Heart left ventricle (tissue), 16 donors: Measurements from ENCODE around the gene RIPK4. TPM values are rescaled to one million over a fixed set of nuclear protein-coding genes. Genes with fewer than 3 reads are reported as not detected.

Experiments
- ATAC-seq, 4 donors: fragments of 200-7000 bp; cut with Tn5 transposase; one replicate each; pipeline ENCODE4 v1.9.1; 2020 to 2022; ENCODE audit warnings: moderate library complexity in 4 of 4, mild to moderate bottlenecking in 3 of 4, moderate number of reproducible peaks in 1 of 4
- DNase-seq, 5 donors: peaks; one replicate each; pipeline ENCODE4 v3.0.0-alpha.2; 2020
- H3K27ac ChIP-seq, 12 donors: fragments of 200-600 bp; sonication (generic) in 4 of 12; one replicate each; pipeline versions ENCODE4 v1.5.0 to v1.8.0; 2016 to 2022; ENCODE audit warnings: mild to moderate bottlenecking in 2 of 12
- H3K27me3 ChIP-seq, 9 donors: fragments of 200-600 bp; sonication (generic) in 2 of 9; one replicate each; pipeline versions ENCODE4 v1.5.1 to v1.8.0; 2016 to 2022; ENCODE audit warnings: mild to moderate bottlenecking in 3 of 9
- H3K36me3 ChIP-seq, 9 donors: fragments of 200-600 bp; sonication (generic) in 2 of 9; one replicate each; pipeline versions ENCODE4 v1.5.0 to v1.8.0; 2018 to 2022; ENCODE audit warnings: mild to moderate bottlenecking in 2 of 9
- H3K4me1 ChIP-seq, 12 donors: fragments of 200-600 bp; sonication (generic) in 4 of 12; one replicate each; pipeline versions ENCODE4 v1.5.0 to v1.8.0; 2016 to 2022; ENCODE audit warnings: mild to moderate bottlenecking in 3 of 12
- H3K4me3 ChIP-seq, 12 donors: fragments of 200-600 bp; sonication (generic) in 4 of 12; one replicate each; pipeline versions ENCODE4 v1.5.0 to v1.8.0; 2017 to 2022; ENCODE audit warnings: mild to moderate bottlenecking in 9 of 12, moderate library complexity in 4 of 12
- H3K9me3 ChIP-seq, 12 donors: fragments of 200-600 bp; sonication (generic) in 4 of 12; one replicate each; pipeline versions ENCODE4 v1.5.0 to v1.8.0; 2016 to 2022; ENCODE audit warnings: mild to moderate bottlenecking in 1 of 12
- POLR2A ChIP-seq, 2 donors: fragments of 450-650 bp; IDR thresholded peaks; one replicate each; pipeline ENCODE4 v1.6.1; 2017; ENCODE audit warnings: antibody characterized with exemption in 2 of 2, mild to moderate bottlenecking in 2 of 2, moderate library complexity in 2 of 2
- WGBS, 4 donors: extraction: QIAGEN DNeasy Blood & Tissue Kit in 2 of 4; methylation state at CpG; one replicate each; pipeline versions ENCODE4 v1.1.5 to v1.1.7; 2013 to 2018; 5-methylcytosine and 5-hydroxymethylcytosine counted together
- intact Hi-C, 10 donors: fragments of 100-400 bp; cut with DNase I; formaldehyde crosslinking; loops; one replicate each; pipeline versions ENCODE4 v1.11.1 to v1.14.2; 2022
- polyA plus RNA-seq, 2 donors: library from polyadenylated mRNA; stranded (reverse); fragments of 200-250 nt; gene quantifications; one replicate each; pipeline ENCODE4 v1.2.3, GENCODE V29; 2013
- total RNA-seq, 9 donors: library from RNA; depleted of rRNA in 2 of 9; stranded (reverse); fragments of >200 nt in 2 of 9; fragmentation: NEBNext Ultra II Directional in 3 of 9; extraction: Animal tissue kit (Norgen Biotek cat#: 25700) in 3 of 9; gene quantifications; one replicate each; pipeline versions ENCODE4 v1.1.0 to v1.2.4, GENCODE V29; 2016 to 2023
- TF ChIP-seq, protein P1 (sequence below), 12 donors: fragments of 200-600 bp; sonication (generic) in 4 of 12; IDR thresholded peaks; one replicate each; pipeline versions ENCODE4 v1.5.0 to v1.8.0; 2018 to 2022; ENCODE audit warnings: antibody characterized with exemption in 12 of 12, mild to moderate bottlenecking in 5 of 12
- donor health status: ischemic (EF 13 %, LVEDD 7.1; RV severe dilation, severe dysfunction).
- donor health status: healthy with polysubstance abuse.
- donor health status: DM: no; HTN: yes; CAD: no.
- donor health status: DM: no; HTN: no; CAD: no.
- donor health status: ischemic (EF 25% LVEDD 6.9; RV normal size, moderate dysfunction).
- donor health status: ischemic (EF 25% LVEDD 5.7; RV mildly dilated, moderate dysfunction).
- donor health status: healthy.
- donor health status: DM: yes; HTN: yes; CAD: no.
- donor health status: ischemic (EF 35%, LVEDD 5.7; RV mildly dilated, moderate dysfunction).
- donor health status: nonischemic (EF 11% LVEDD 7.7; RV severe dilation, severe dysfunction).
- donor health status: DM: yes; HTN: yes; CAD: no.
- donor health status: PGD.
- donor health status: ischemic (EF 29% LVEDD 5.4; RV normal size, mild dysfunction).
- donor health status: nonischemic (EF 23%, LVEDD 6.1; RV moderate dilation, normal function).

The RIPK4 gene
- total and polyA plus RNA-seq, 11 donors = 0.04 to 2.0 (median 0.08) TPM; not detected in 2

DNA sequence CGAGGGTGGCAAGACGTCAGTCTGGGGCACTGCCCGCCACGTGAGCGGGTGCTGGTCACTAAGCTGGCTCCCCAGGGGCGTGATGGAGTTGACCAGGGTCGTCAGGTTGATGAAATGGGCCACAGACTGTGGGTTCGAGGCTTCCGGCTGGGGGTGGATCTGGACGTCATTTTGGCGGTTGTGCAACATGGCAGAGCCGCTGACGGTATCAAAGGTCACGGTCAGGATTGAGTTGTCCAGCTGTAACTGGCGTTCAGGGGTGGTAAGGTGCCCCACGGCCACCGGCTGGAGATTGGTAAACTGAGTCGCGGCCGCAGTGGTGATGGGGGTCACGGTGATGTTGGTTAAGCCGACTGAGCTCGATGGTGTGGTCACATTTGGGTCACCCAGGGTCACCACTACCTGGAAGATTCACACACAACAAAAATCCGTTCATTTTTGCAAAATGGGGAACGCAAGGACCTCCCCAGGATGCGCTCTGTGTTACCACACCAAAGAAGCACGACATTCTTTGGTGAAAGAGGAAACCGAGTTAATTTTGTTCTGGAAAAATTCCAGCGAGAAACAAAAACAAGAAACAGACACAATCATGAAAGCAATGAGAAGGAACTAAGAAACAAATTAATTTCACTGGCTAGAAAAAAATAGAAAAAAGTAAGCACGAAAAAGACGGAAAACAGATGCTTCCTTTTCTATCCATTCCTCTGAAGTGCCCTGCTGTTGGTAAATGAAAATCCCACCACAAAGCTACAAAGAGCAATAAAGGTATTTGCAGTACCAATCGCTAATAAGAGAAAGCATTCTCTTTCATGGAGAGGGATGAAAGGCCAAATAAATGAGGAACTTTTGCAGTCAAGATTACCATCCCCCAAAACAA lies 34.7 kb upstream of the RIPK4 start:
- TF ChIP-seq POLR2A (IDR thresholded peaks at IDR 0.05) = no peak
- TF ChIP-seq, protein P1, sequence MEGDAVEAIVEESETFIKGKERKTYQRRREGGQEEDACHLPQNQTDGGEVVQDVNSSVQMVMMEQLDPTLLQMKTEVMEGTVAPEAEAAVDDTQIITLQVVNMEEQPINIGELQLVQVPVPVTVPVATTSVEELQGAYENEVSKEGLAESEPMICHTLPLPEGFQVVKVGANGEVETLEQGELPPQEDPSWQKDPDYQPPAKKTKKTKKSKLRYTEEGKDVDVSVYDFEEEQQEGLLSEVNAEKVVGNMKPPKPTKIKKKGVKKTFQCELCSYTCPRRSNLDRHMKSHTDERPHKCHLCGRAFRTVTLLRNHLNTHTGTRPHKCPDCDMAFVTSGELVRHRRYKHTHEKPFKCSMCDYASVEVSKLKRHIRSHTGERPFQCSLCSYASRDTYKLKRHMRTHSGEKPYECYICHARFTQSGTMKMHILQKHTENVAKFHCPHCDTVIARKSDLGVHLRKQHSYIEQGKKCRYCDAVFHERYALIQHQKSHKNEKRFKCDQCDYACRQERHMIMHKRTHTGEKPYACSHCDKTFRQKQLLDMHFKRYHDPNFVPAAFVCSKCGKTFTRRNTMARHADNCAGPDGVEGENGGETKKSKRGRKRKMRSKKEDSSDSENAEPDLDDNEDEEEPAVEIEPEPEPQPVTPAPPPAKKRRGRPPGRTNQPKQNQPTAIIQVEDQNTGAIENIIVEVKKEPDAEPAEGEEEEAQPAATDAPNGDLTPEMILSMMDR (IDR thresholded peaks at IDR 0.05) = no peak
- Histone ChIP-seq H3K27ac (peak overlapping the region in 1 of 12 donors; percentile 21), H3K36me3 (peaks cover 0 to 51% (median 30%) of the 10 kb centered on the region in 9 donors), H3K9me3 (no peaks in the 10 kb centered on the region), H3K4me3 (no peak overlapping the region), H3K4me1 (peaks cover 0 to 9% (median 0%) of the 10 kb centered on the region in 12 donors), H3K27me3 (no peaks in the 10 kb centered on the region)
- DNase-seq (no peak), ATAC-seq (no peak)
- intact Hi-C loops = no loop called here
- WGBS, 4 donors = 90 to 92% (median 92%) methylated on average over 32 of the region's 32 CpGs

DNA sequence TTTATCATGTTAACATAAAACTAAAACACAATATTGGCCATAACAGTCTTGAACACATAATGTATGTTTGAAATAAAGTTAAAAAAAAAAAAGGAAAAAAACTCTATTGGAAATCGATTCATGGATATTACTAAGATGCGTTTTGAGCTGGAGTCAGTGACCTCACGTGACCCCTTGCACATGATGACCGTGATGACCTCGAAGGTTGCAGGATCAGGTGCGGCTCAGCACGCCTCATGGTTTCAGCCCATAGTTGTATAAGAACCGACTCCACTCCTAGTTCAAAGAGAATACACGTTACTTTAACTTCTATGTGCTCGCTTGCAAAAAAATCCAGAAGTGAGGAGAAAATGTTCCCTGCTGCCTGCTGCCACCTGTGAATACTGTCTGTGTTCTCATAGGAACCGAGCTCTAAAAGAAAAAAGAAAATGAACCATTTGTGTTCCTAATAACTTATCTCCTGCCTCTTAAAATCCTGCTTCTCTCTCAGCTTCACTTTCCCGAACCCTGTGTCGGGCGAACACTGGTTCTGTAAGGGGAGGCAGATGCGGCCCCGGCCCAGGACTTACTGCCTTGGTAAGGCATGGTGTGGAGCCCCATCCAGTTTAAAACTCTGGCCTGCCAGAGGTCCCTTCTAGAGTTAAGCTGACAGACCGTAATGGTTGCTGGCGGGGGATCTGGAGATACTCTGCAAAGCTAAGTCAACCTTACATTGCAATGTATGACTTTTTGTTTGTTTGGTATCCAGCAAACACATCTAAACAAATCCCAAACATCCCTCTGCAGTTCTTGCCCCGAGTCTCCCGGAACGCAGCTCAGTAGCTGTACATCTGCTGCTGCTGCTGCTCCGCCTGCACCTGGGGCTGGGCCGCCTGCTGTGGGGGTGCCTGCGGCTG lies 33.8 kb upstream of the RIPK4 start:
- H3K27me3 ChIP-seq = no peaks in the 10 kb centered on the region
- DNase-seq = no peak
- intact Hi-C loops = no loop called here
- H3K4me1 ChIP-seq = peaks cover 0 to 9% (median 0%) of the 10 kb centered on the region in 12 donors
- no peak for ATAC-seq
- H3K27ac ChIP-seq = no peak overlapping the region
- no peak for TF ChIP-seq POLR2A (IDR thresholded peaks at IDR 0.05)
- TF ChIP-seq, protein P1 (IDR thresholded peaks at IDR 0.05) = no peak
- WGBS, 4 donors = 89 to 93% (median 92%) methylated on average over 23 to 24 of the region's 24 CpGs
- no peak overlapping the region for H3K4me3 ChIP-seq
- H3K36me3 ChIP-seq = peaks cover 0 to 51% (median 30%) of the 10 kb centered on the region in 9 donors
- no peaks in the 10 kb centered on the region for H3K9me3 ChIP-seq

DNA sequence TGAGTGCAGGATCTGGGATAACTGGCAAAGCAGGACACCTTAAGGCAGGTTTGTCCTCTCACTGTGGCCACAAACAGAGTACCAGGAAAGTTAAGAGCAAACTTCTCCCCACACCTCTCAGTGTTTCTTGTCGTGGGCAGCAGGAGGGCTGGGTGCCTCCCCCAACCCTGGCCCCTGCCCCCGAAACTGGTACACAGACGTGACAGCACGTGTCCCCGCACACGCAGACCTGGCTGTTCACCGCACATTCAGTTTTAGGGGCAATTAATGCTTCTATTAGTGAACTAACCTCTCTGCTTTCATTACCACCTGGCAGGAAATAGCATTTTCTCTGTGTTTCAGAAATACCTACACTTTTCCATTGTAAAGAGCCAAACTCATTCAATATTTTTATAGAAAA lies 32.9 kb upstream of the RIPK4 start:
- Histone ChIP-seq H3K9me3 (no peaks in the 10 kb centered on the region), H3K27ac (no peak overlapping the region), H3K4me1 (peaks cover 0 to 9% (median 0%) of the 10 kb centered on the region in 12 donors), H3K4me3 (no peak overlapping the region), H3K36me3 (peaks cover 0 to 51% (median 30%) of the 10 kb centered on the region in 9 donors), H3K27me3 (no peaks in the 10 kb centered on the region)
- intact Hi-C loops = no loop called here
- WGBS, 4 donors = 93 to 99% (median 96%) methylated on average over 7 of the region's 7 CpGs
- DNase-seq (no peak), ATAC-seq (no peak)
- TF ChIP-seq, protein P1 (IDR thresholded peaks at IDR 0.05) = no peak
- TF ChIP-seq POLR2A (IDR thresholded peaks at IDR 0.05) = no peak

DNA sequence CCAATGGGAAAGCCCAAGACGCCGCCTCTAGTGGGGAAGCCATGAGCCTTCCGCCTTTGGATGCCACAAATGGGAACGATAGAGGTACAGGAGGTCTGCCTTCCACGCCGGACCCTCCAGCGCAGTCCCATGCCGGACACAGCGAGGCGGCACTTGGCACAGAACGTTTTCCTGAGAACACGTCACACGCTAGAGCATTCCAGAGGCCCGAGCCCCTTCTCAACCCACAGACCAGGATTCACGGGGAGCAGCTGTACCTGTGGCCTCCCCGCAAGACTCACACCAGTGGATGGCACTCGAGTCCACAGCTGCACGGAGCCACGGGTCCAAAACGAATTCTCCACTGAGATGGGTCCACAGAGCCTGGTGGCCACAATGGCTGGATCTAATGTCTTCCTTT lies 31.5 kb upstream of the RIPK4 start:
- Histone ChIP-seq H3K36me3 (peaks cover 0 to 51% (median 28%) of the 10 kb centered on the region in 9 donors), H3K4me1 (peaks cover 0 to 6% (median 0%) of the 10 kb centered on the region in 12 donors), H3K4me3 (no peak overlapping the region), H3K27me3 (no peaks in the 10 kb centered on the region), H3K27ac (no peak overlapping the region), H3K9me3 (peaks cover 0 to 4% (median under 1%) of the 10 kb centered on the region in 12 donors)
- no peak for DNase-seq
- no peak for ATAC-seq
- intact Hi-C loops = no loop called here
- TF ChIP-seq, protein P1 (IDR thresholded peaks at IDR 0.05) = no peak
- TF ChIP-seq POLR2A (IDR thresholded peaks at IDR 0.05) = no peak
- WGBS, 4 donors = 91 to 96% (median 95%) methylated on average over 17 to 20 of the region's 20 CpGs
